ENCODE data around the gene DPAGT1. TPM values are rescaled to one million over a fixed set of nuclear protein-coding genes. Genes with fewer than 3 reads are reported as not detected.

Gene DPAGT1
- total RNA-seq, 1 donor from 2014 or later: 38.4 TPM

- peak; percentile 98 for ATAC-seq
- intact Hi-C loops (cut with DNase I): no loop called here
Measured at GRCh38 chr11:119057000-119057769, 44.5 kb downstream of the DPAGT1 start, which contains the start of gene HYOU1. TSS of gene HYOU1 (minus strand) at chr11:119057205. CDS start at chr11:119056160, 1,045 bp downstream.

GRCh38 chr11:119056421-119056999 lies 45.1 kb downstream of the DPAGT1 start:
- peak; percentile 75 for DNase-seq
- Histone ChIP-seq H3K27me3 (no peaks in the 10 kb centered on the region), H3K27ac (peak overlapping the region; percentile 86), H3K4me3 (peak overlapping the region; percentile 82), H3K4me1 (peaks cover 18% of the 10 kb centered on the region), H3K9me3 (no peaks in the 10 kb centered on the region), H3K36me3 (peaks cover 39% of the 10 kb centered on the region)
- intact Hi-C loops (cut with DNase I): no loop called here
- peak; percentile 4 for ATAC-seq
- TF ChIP-seq CTCF (IDR thresholded peaks at IDR 0.05): no peak

More at GRCh38 chr11:119057000-119057769, 44.5 kb downstream of the DPAGT1 start, which contains the start of gene HYOU1:
- H3K4me1 ChIP-seq: peaks cover 18% of the 10 kb centered on the region
- peak within 1 kb of the TSS; percentile 82 for H3K4me3 ChIP-seq
- H3K9me3 ChIP-seq: no peaks in the 10 kb centered on the region
- peak within 1 kb of the TSS; percentile 86 for H3K27ac ChIP-seq
- H3K27me3 ChIP-seq: no peaks in the 10 kb centered on the region
- peak; percentile 99 for DNase-seq
- peak; percentile 18 for TF ChIP-seq CTCF (IDR thresholded peaks at IDR 0.05)
- H3K36me3 ChIP-seq: peaks cover 32% of the 10 kb centered on the region

- intact Hi-C loops (cut with DNase I): no loop called here
- no peaks in the 10 kb centered on the region for H3K27me3 ChIP-seq
- DNase-seq: no peak
Measured at GRCh38 chr11:119055901-119056300, 45.8 kb downstream of the DPAGT1 start.

GRCh38 chr11:119054418-119054817 lies 47.2 kb downstream of the DPAGT1 start:
- intact Hi-C loops (cut with DNase I): no loop called here
- H3K9me3 ChIP-seq: no peaks in the 10 kb centered on the region
- DNase-seq (no peak), ATAC-seq (no peak)
- no peak overlapping the region for H3K27ac ChIP-seq
- no peak for TF ChIP-seq CTCF (IDR thresholded peaks at IDR 0.05)
- H3K36me3 ChIP-seq: peaks cover 60% of the 10 kb centered on the region
- H3K27me3 ChIP-seq: no peaks in the 10 kb centered on the region
- H3K4me3 ChIP-seq: no peak overlapping the region
- peaks cover 18% of the 10 kb centered on the region for H3K4me1 ChIP-seq

More at GRCh38 chr11:119055901-119056300, 45.8 kb downstream of the DPAGT1 start:
- Histone ChIP-seq H3K36me3 (peaks cover 45% of the 10 kb centered on the region), H3K4me1 (peaks cover 18% of the 10 kb centered on the region), H3K4me3 (peak overlapping the region; percentile 82), H3K27ac (no peak overlapping the region), H3K9me3 (no peaks in the 10 kb centered on the region)
- TF ChIP-seq CTCF (IDR thresholded peaks at IDR 0.05): no peak
- no peak for ATAC-seq

- no peak for DNase-seq
- Histone ChIP-seq H3K9me3 (no peaks in the 10 kb centered on the region), H3K36me3 (peaks cover 81% of the 10 kb centered on the region), H3K4me1 (peaks cover 12% of the 10 kb centered on the region), H3K4me3 (no peak overlapping the region), H3K27ac (no peak overlapping the region), H3K27me3 (no peaks in the 10 kb centered on the region)
- intact Hi-C loops (cut with DNase I): no loop called here
- no peak for TF ChIP-seq CTCF (IDR thresholded peaks at IDR 0.05)
- ATAC-seq: no peak
Measured at GRCh38 chr11:119052163-119052814, 49.4 kb downstream of the DPAGT1 start.

All from upper lobe of right lung (tissue), 1 donor.